Fibroblast of lung (primary cell): ENCODE results near the gene FOXF2. TPM values are rescaled to one million over a fixed set of nuclear protein-coding genes. Genes with fewer than 3 reads are reported as not detected.
A peak's percentile ranks its signal among the peaks of the same experiment; 100 is the strongest.
"Not testable (repeated sequence)": the region's sequence is repeated elsewhere in the genome, so short reads cannot be mapped to it uniquely, and the experiment has no call there.

Experiments
- DNase-seq, 2 donors: peaks; one replicate each; pipeline versions ENCODE4 v3.0.0 to v3.0.0-alpha.2; 2010; ENCODE audit warnings: low read depth in 2 of 2
- H2AFZ ChIP-seq: 2 replicates; pipeline ENCODE4 v1.5.1; 2012; ENCODE audit warnings: low read length, control low read depth, inconsistent platforms
- H3K27ac ChIP-seq: 2 replicates; pipeline ENCODE4 v1.5.1; 2011; ENCODE audit warnings: low read length, control low read depth; ENCODE audit not compliant: insufficient read depth
- H3K27me3 ChIP-seq: 2 replicates; pipeline ENCODE4 v1.5.1; 2011; ENCODE audit warnings: mild to moderate bottlenecking, low read length; ENCODE audit not compliant: control insufficient read depth, insufficient read depth
- H3K36me3 ChIP-seq: 2 replicates; pipeline ENCODE4 v1.5.1; 2011; ENCODE audit warnings: low read length; ENCODE audit not compliant: control insufficient read depth, insufficient read depth
- H3K4me1 ChIP-seq: 2 replicates; pipeline ENCODE4 v1.5.1; 2011; ENCODE audit warnings: low read length; ENCODE audit not compliant: control insufficient read depth, insufficient read depth; ENCODE audit errors: extremely low read depth
- H3K4me2 ChIP-seq: 2 replicates; pipeline ENCODE4 v1.5.1; 2011; ENCODE audit warnings: low read length, control low read depth; ENCODE audit not compliant: insufficient read depth; ENCODE audit errors: extremely low read depth
- H3K4me3 ChIP-seq, 4 experiments: fragments of 200-600 bp in 1 of 4; sonication (generic) in 1 of 4; replicated peaks in 1 of 4; 2 replicates each; pipeline ENCODE4 v1.5.1; 2011 to 2016; ENCODE audit warnings: low read length in 4 of 4, low read depth in 3 of 4, mild to moderate bottlenecking in 3 of 4, control low read depth in 2 of 4, inconsistent platforms in 1 of 4, mixed read lengths in 1 of 4; ENCODE audit not compliant: insufficient read depth in 1 of 4; ENCODE audit errors: control extremely low read depth in 1 of 4
- H3K79me2 ChIP-seq: 2 replicates; pipeline ENCODE4 v1.5.1; 2012; ENCODE audit warnings: mild to moderate bottlenecking, low read length, inconsistent platforms; ENCODE audit not compliant: control insufficient read depth, insufficient read depth
- H3K9ac ChIP-seq: 2 replicates; pipeline ENCODE4 v1.5.1; 2011; ENCODE audit warnings: mild to moderate bottlenecking, low read length, control low read depth; ENCODE audit not compliant: insufficient read depth
- H3K9me3 ChIP-seq: 2 replicates; pipeline ENCODE4 v1.5.1; 2012; ENCODE audit warnings: low read depth, low read length; ENCODE audit not compliant: control insufficient read depth, insufficient read depth
- H4K20me1 ChIP-seq: 2 replicates; pipeline ENCODE4 v1.5.1; 2011; ENCODE audit warnings: low read length; ENCODE audit not compliant: control insufficient read depth, insufficient read depth; ENCODE audit errors: extremely low read depth
- CTCF ChIP-seq, 2 donors: IDR thresholded peaks in 1 of 2; conservative IDR thresholded peaks in 1 of 2; 1 replicate in 1 of 2; 2 replicates in 1 of 2; pipeline ENCODE4 v1.5.1; 2011 to 2012; ENCODE audit warnings: low read length in 2 of 2, control low read depth in 1 of 2, inconsistent platforms in 1 of 2, low read depth in 1 of 2, mild to moderate bottlenecking in 1 of 2
- EZH2 ChIP-seq: IDR thresholded peaks from 2 replicates; pipeline ENCODE4 v1.5.1; 2012; ENCODE audit warnings: low read length, control low read depth, mild to moderate bottlenecking; ENCODE audit errors: missing control alignments
- polyA plus RNA-seq, 2 donors: library from polyadenylated mRNA; depleted of rRNA in 1 of 2; stranded (reverse) in 1 of 2; unstranded in 1 of 2; fragments of >200 nt; gene quantifications; 2 replicates each; pipeline ENCODE4 v1.2.1, GENCODE V29; 2011 to 2012; ENCODE audit warnings: missing spikeins in 1 of 2
- total RNA-seq: library from RNA; depleted of rRNA; stranded (reverse); fragments of >200 nt; gene quantifications from 2 replicates; pipeline ENCODE4 v1.2.1, GENCODE V29; 2014

Gene FOXF2
- total and polyA plus RNA-seq, 2 donors (not counting 1 experiment from before 2014, with no cell fraction given): 32.9 to 42.5 TPM

- Histone ChIP-seq H3K27me3 (no peaks in the 10 kb centered on the region), H3K4me3 (no peak overlapping the region), H4K20me1 (no peaks in the 10 kb centered on the region), H3K9ac (no peak overlapping the region), H2AFZ (no peak overlapping the region), H3K79me2 (no peaks in the 10 kb centered on the region), H3K9me3 (no peaks in the 10 kb centered on the region), H3K4me1 (peaks cover 13% of the 10 kb centered on the region), H3K4me2 (no peak overlapping the region), H3K36me3 (no peaks in the 10 kb centered on the region), H3K27ac (no peak overlapping the region)
- DNase-seq: peak in 1 of 2 donors; percentile 25
- no peak for TF ChIP-seq CTCF (conservative IDR thresholded peaks at IDR 0.05 in 1 of 2, IDR thresholded peaks at IDR 0.05 in 1 of 2; ENCODE audit: low read depth in 1 of 2, low read length in 2 of 2)
- TF ChIP-seq EZH2: no peak
These were observed 37.9 kb upstream of the FOXF2 start for GRCh38 chr6:1351381-1352008.

- DNase-seq, H3K27ac ChIP-seq, H3K4me1 ChIP-seq: not testable (repeated sequence)
These were observed 34.3 kb upstream of the FOXF2 start for GRCh38 chr6:1355068-1355467.

GRCh38 chr6:1361717-1362116 is 27.7 kb upstream of the FOXF2 start:
- not testable (repeated sequence) for H3K9ac ChIP-seq, DNase-seq, H2AFZ ChIP-seq, H3K27me3 ChIP-seq, H3K9me3 ChIP-seq, H3K4me2 ChIP-seq, H3K36me3 ChIP-seq, H4K20me1 ChIP-seq, H3K79me2 ChIP-seq, H3K4me3 ChIP-seq, H3K27ac ChIP-seq
- H3K4me1 ChIP-seq: peaks cover 17% of the 10 kb centered on the region

More at GRCh38 chr6:1355068-1355467, 34.3 kb upstream of the FOXF2 start:
- H2AFZ ChIP-seq, H3K9me3 ChIP-seq, H4K20me1 ChIP-seq, H3K9ac ChIP-seq, H3K36me3 ChIP-seq, H3K4me3 ChIP-seq, H3K79me2 ChIP-seq, H3K4me2 ChIP-seq, H3K27me3 ChIP-seq: not testable (repeated sequence)

- H3K27ac ChIP-seq: no peak overlapping the region
- H2AFZ ChIP-seq: no peak overlapping the region
- H3K9ac ChIP-seq: no peak overlapping the region
- H3K27me3 ChIP-seq: no peaks in the 10 kb centered on the region
- H4K20me1 ChIP-seq: no peaks in the 10 kb centered on the region
- H3K79me2 ChIP-seq: no peaks in the 10 kb centered on the region
- no peak for DNase-seq
- H3K4me1 ChIP-seq: peaks cover 17% of the 10 kb centered on the region
- no peaks in the 10 kb centered on the region for H3K9me3 ChIP-seq
- no peaks in the 10 kb centered on the region for H3K36me3 ChIP-seq
- H3K4me2 ChIP-seq: no peak overlapping the region
- TF ChIP-seq EZH2 (no peak), CTCF (conservative IDR thresholded peaks at IDR 0.05 in 1 of 2, IDR thresholded peaks at IDR 0.05 in 1 of 2; ENCODE audit: low read depth in 1 of 2, low read length in 2 of 2) (no peak)
- H3K4me3 ChIP-seq: no peak overlapping the region
These were observed 26.7 kb upstream of the FOXF2 start for GRCh38 chr6:1362643-1363042.
